NOMO-1 (cell line): ENCODE results near the gene ZNF124.
"Not testable (repeated sequence)": the region's sequence is repeated elsewhere in the genome, so short reads cannot be mapped to it uniquely, and the experiment has no call there.

Experiments
- DNase-seq, 2 experiments: peaks; one replicate each; lab custom pipeline; 2025; ENCODE audit not compliant: unreplicated experiment in 2 of 2; lab: John Stamatoyannopoulos, UW

The ZNF124 gene

DNA sequence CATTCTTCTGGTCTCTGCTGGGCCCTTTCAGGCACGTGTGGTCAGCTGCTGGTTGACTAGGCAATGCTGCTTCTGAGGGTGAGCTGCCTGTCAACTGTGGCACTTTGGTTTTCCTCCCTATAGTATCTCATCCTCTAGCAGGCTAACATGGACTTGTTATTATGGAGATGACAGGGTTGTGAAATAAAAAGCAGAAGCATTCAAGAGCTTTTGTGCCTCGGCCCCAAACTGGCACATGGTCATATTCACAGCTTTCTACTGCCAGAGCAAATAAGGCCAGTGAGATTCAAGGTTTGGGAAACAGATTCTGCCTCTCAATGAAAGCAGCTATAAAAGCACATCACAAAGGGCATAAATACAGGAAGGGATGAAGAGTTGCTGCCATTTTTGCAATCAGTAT, 1.6 kb upstream of the ZNF124 start:
- DNase-seq: peak; percentile 32 to 54

- DNase-seq: peak; percentile 73 to 92
Measured at GRCh38 chr1:247172996-247173395, 1.2 kb upstream of the ZNF124 start.

- not testable (repeated sequence) for DNase-seq
Measured at GRCh38 chr1:247171443-247171842, 377 bp downstream of the ZNF124 start.

- no peak for DNase-seq
Measured at GRCh38 chr1:247165674-247166073, 6.1 kb downstream of the ZNF124 start.

DNA sequence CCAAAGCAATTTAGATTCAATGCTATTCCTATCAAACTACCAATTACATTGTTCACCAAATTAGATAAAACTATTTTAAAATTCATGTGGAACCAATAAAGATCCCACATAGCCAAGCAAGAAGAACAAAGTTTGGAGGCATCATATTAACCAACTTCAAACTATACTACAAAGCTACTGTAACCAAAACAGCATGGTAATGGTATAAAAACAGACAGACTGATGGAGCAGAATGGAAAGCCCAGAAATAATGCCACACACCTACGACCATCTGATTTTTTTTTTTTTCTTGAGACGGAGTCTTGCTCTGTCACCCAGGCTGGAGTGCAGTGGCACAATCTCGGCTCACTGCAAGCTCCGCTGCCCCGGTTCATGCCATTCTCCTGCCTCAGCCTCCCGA, 7.1 kb downstream of the ZNF124 start:
- DNase-seq: no peak

DNA sequence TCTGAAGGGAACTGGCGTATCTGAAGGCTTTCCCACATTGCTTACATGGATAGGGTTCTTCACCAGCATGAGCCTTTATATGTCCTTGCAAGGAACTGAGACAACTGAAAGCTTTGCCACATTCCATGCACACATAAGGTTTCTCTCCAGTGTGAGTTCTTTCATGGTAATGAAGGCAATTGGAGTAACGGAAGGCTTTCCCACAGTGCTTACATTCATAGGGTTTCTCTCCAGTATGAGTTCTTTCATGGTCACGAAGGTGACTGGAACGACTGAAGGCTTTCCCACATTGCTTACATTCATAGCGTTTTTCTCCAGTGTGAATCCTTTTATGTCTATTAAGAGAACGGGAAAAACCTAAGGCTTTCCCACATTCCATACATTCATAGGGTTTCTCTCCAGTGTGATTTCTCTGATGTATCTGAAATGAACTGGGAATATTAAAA, 15.0 kb downstream of the ZNF124 start:
- DNase-seq: no peak

- no peak for DNase-seq
Measured at GRCh38 chr1:247147781-247148180, 24.0 kb downstream of the ZNF124 start.

DNA sequence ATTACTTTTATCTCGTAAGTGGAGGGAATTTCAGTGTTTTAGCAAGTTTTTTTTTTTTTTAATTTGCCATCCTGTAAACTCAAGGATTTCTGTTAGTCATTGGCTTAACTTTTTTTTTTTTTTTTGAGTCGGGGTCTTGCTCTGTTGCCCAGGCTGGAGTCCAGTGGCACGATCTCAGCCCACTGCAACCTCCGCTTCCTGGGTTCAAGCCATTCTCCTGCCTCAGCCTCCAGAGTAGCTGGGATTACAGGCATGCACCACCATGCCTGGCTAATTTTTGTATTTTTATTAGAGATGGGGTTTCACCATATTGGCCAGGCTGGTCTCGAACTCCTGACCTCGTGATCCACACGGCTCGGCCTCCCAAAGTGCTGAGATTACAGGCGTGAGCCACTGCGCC, 24.7 kb downstream of the ZNF124 start:
- DNase-seq: not testable (repeated sequence)

GRCh38 chr1:247146671-247147070, 25.1 kb downstream of the ZNF124 start:
- no peak for DNase-seq

DNA sequence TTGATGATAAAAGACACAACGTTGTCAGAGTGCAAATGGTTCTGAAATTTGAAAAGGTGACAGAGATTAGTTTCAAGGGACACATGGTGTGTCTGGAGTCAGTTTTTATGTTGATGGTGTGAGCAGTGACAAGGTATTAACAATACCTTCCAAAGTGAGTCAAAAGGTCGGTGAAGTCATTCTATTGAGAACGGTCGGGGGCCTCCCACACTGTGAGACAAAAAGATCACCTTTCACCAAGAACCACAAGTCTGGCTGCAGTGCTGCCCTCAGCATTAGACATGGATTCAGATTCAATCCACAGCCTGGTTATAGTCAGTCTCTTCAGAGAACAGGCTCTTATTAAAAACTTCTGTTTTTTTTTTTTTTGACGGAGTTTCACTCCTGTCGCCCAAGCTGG, 26.5 kb downstream of the ZNF124 start:
- DNase-seq: no peak

DNA sequence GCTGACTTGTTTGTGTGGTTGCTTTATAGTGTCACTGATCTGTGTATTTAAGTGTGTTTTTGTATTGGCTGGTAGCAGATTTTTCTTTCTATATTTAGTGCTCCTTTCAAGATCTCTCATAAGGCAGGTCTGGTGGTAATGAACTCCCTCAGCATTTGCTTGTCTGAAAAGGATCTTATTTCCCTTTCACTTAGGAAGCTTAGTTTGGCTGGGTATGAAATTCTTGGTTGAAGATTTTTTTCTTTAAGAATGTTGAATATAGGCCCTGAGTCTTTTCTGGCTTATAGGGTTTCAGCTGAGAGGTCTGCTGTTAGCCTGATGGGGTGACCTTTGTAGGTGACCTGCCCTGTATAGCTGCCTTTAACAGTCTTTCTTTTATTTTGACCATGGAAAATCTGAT, 32.3 kb downstream of the ZNF124 start:
- DNase-seq: not testable (repeated sequence)

DNA sequence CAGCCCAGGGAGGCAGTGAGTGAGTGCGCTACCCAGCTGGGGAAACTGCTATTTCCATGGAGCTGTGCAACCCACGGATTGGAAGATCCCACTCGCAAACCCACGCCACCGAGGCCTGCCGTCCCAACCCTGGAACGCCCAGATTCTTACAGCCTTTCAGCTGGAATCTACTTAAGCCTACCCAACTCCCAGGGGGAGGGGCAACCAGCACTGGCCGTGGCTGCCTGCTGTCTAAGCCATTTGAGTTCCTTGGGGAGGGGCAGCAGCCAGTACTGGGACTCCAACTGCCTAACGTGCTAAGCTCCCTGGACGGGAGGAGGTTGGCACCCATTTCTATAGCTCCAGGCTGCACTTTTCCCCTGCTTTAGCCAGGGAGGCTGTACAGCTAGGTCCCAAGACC, 40.6 kb downstream of the ZNF124 start:
- DNase-seq: no peak

DNA sequence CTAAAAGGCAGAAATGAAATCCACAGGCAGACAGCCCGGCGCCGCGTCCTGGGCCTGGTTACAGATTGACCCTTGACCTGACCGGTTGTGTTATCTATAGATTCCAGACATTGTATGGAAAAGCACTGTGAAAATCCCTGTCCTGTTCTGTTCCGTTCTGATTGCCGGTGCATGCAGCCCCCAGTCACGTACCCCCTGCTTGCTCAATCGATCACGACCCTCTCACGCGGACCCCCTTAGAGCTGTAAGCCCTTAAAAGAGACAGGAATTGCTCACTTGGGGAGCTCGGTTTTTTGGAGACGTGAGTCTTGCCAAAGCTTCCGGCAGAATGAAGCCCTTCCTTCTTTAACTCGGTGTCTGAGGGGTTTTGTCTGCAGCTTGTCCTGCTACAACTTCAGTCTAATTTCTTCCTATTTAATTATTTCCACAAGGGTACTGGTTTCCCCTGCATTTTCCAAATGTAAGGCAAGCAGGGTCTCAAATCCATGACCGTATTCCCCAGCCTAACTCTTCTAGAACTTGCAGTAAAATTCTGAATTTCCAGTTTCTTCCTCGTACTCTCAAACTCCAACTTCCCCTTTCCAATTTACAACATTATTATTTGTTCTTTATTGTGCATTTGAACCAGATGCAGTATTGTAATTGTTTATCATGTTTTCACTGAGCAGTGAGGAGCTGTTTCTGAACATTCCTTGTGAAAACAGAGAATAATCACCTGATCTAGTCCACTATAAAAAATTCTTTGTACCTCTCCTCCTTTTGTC, 44.1 kb downstream of the ZNF124 start:
- DNase-seq: peak in 1 of 2 experiments; percentile 51

- not testable (repeated sequence) for DNase-seq
Measured at GRCh38 chr1:247126601-247127000, 45.2 kb downstream of the ZNF124 start.

DNA sequence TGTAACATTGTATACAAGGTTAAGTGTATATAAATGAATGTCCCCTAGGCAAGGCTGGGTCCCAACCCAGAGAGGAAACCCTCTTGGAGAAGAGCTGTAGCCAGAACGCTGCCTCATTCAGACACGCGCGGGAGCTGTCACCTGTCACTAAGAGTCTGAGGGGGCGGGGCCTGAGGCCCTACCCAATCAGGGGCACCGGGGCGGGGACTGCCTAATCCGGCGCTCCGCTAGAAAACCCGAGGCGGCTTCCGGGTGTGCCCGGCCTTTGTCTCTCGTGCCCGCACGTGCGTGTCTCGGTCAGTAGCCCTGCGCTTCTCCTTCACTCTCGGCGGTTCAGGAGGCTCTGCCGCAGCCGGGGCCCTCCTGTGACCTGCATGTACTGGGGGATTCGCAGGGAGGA, 45.7 kb downstream of the ZNF124 start:
- not testable (repeated sequence) for DNase-seq

GRCh38 chr1:247121382-247121781, 50.4 kb downstream of the ZNF124 start:
- no peak for DNase-seq

DNA sequence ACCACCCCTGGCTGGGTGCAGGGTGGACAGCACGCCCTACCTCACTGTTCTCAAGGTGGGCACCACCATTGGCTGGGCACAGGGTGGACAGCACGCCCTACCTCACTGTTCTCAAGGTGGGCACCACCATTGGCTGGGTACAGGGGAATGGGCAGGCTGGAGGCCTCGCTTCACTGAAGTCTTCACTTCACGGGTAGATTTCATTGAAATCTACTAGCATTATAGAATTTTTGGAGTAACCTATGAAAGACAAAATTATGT, 51.5 kb downstream of the ZNF124 start:
- DNase-seq: not testable (repeated sequence)

DNA sequence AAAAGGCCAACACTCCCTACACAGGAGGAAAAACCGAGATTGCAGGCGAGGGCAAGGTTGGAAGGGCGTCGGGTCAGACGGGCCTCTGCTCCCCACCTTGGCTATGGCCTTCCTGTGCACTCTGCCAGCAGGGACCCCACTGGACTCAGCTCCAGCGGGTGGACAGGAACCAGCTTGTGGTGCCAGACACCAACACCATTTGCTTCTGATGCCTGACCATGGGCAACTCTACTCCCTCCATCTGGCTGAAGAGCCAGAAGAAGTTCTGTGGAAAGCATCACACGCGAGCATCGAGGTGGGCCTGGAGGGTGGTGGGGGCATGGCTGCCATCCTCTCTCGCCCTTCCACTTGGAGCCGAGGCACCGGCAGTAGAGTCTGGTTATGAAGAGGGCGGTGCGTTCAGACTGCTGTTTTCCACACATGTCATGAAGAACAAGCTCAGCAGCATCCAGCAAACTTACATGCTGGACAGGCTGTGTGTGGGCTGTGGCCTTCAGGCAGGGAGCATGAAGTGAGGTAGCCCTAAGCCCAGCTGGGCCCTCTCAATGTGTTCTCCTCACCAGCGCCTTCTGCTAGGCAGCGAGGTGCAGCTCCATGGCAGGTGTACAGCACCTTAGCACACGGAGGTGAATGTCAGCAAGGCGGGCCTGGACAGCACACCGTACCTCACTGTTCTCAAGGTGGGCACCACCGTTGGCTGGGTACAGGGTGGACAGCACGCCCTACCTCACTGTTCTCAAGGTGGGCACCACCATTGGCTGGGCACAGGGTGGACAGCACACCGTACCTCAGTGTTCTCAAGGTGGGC, 52.0 kb downstream of the ZNF124 start:
- DNase-seq: no peak

GRCh38 chr1:247118946-247119446, 52.8 kb downstream of the ZNF124 start:
- no peak for DNase-seq

- no peak for DNase-seq
Measured at GRCh38 chr1:247115545-247115944, 56.3 kb downstream of the ZNF124 start.

DNA sequence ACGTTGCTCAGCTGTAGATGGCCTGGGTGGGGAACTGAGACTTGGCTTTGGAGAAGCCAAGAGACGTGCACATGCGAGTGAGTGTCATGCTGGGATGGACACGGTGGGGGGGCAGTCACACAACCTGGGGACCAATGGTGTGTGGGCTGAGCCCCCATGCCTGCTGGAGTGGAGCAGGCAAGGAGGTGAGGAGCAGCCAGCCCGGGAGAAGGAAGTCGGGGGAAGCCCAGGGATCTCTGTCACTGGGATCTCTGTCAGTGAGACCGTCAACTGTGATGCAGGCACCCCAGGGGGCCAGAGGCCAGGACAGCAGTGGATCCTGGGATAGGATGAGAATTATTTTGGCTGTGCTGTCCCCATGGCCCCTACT, 56.7 kb downstream of the ZNF124 start:
- DNase-seq: no peak
